Stomach (tissue), 9 donors: ENCODE measurements around the gene KCNG2. TPM values are rescaled to one million over a fixed set of nuclear protein-coding genes. Genes with fewer than 3 reads are reported as not detected.

Experiments
- DNase-seq, 2 donors: peaks; one replicate each; pipeline versions ENCODE4 v3.0.0 to v3.0.0-alpha.2; 2013 to 2019
- H3K27ac ChIP-seq, 5 donors: fragments of 200-600 bp in 4 of 5; sonication (generic) in 4 of 5; one replicate each; pipeline ENCODE4 v1.5.1; 2013 to 2019; ENCODE audit warnings: mild to moderate bottlenecking in 1 of 5, moderate library complexity in 1 of 5
- H3K27me3 ChIP-seq, 3 donors: fragments of 200-600 bp; sonication (generic); one replicate each; pipeline ENCODE4 v1.5.1; 2017 to 2019; ENCODE audit warnings: mixed run types in 1 of 3
- H3K36me3 ChIP-seq, 4 donors: fragments of 200-600 bp; sonication (generic); 1 replicate in 3 of 4; 2 replicates in 1 of 4; pipeline ENCODE4 v1.5.1; 2016 to 2019
- H3K4me1 ChIP-seq, 4 donors: fragments of 200-600 bp; sonication (generic); one replicate each; pipeline ENCODE4 v1.5.1; 2016 to 2019
- H3K4me3 ChIP-seq, 4 donors: fragments of 200-600 bp; sonication (generic) in 3 of 4; one replicate each; pipeline ENCODE4 v1.5.1; 2016 to 2019; ENCODE audit warnings: mild to moderate bottlenecking in 1 of 4
- H3K9me3 ChIP-seq, 4 donors: fragments of 200-600 bp; sonication (generic); one replicate each; pipeline ENCODE4 v1.5.1; 2016 to 2019
- EP300 ChIP-seq: sonication (generic); formaldehyde crosslinking; IDR thresholded peaks from one replicate; pipeline ENCODE4 v1.6.1; 2017; ENCODE audit warnings: antibody characterized with exemption
- WGBS, 5 donors: extraction: QIAGEN DNeasy Blood & Tissue Kit in 3 of 5; methylation state at CpG; one replicate each; pipeline versions ENCODE4 v1.1.5 to v1.1.7; 2013 to 2018; 5-methylcytosine and 5-hydroxymethylcytosine counted together
- intact Hi-C: fragments of 100-400 bp; cut with DNase I; formaldehyde crosslinking; loops from one replicate; pipeline ENCODE4 v1.15.1; 2023; ENCODE audit warnings: low total_unique reads
- polyA plus RNA-seq, 3 donors: library from polyadenylated mRNA; stranded (reverse); fragments of 200-250 nt; gene quantifications; one replicate each; pipeline ENCODE4 v1.2.3, GENCODE V29; 2013
- total RNA-seq, 5 donors: library from RNA; depleted of rRNA; stranded (reverse); fragments of >200 nt; gene quantifications; one replicate each; pipeline versions ENCODE4 v1.1.0 to v1.2.3, GENCODE V29; 2014 to 2016
- donor health status: healthy with polysubstance abuse.
- donor health status: Bipolar disorder and iron deficiency.
- donor health status: healthy.

The KCNG2 gene
- total and polyA plus RNA-seq, 8 donors, result 0.08 to 2.3 (median 0.92) TPM; not detected in 5

- peak overlapping the region in 3 of 5 donors; percentile 87 to 93 (median 91) for H3K27ac ChIP-seq
- peaks cover 0 to 16% (median 9%) of the 10 kb centered on the region in 4 donors for H3K36me3 ChIP-seq
- WGBS, 5 donors, result 87 to 94% (median 90%) methylated on average over 23 of the region's 23 CpGs
- H3K4me1 ChIP-seq, result peaks cover 37 to 83% (median 67%) of the 10 kb centered on the region in 4 donors
- H3K27me3 ChIP-seq, result no peaks in the 10 kb centered on the region
- no peak for TF ChIP-seq EP300
- peak overlapping the region in 2 of 4 donors; percentile 82 to 89 for H3K4me3 ChIP-seq
- intact Hi-C loops, result loop anchor here (10.0 kb wide), 1 partner anchor 86 kb away; the partner anchor contains the start of gene RBFA
- peak in 1 of 2 donors; percentile 13 for DNase-seq
- no peaks in the 10 kb centered on the region for H3K9me3 ChIP-seq
Measured at GRCh38 chr18:79948719-79949411, 151.1 kb downstream of the KCNG2 start.

Other genes with a start within 250 kb of the KCNG2 start
- gene CTDP1, start 118.1 kb upstream of the KCNG2 start, total RNA-seq, result 10 to 100 TPM in 4 of 5 donors, 1 to 10 TPM in 1; 7.6 to 50.7 (median 18.7) TPM
- 10 to 100 TPM; 10.7 to 18.0 (median 11.2) TPM for gene CTDP1, start 118.1 kb upstream of the KCNG2 start, polyA plus RNA-seq
- gene SLC66A2, start 153.7 kb downstream of the KCNG2 start, total RNA-seq, result 100 to 1,000 TPM in 1 of 5 donors, 10 to 100 TPM in 4; 18.1 to 148 (median 25.5) TPM
- gene SLC66A2, start 153.7 kb downstream of the KCNG2 start, polyA plus RNA-seq, result 10 to 100 TPM; 19.1 to 31.1 (median 20.0) TPM
- gene HSBP1L1, start 166.7 kb downstream of the KCNG2 start, total RNA-seq, result 10 to 100 TPM in 4 of 5 donors, 1 to 10 TPM in 1; 4.1 to 42.6 (median 23.8) TPM
- 10 to 100 TPM; 51.6 to 62.3 (median 58.7) TPM for gene HSBP1L1, start 166.7 kb downstream of the KCNG2 start, polyA plus RNA-seq
- gene TXNL4A, start 190.6 kb downstream of the KCNG2 start, total RNA-seq, result 100 to 1,000 TPM in 1 of 5 donors, 10 to 100 TPM in 4; 12.9 to 146 (median 16.8) TPM
- gene TXNL4A, start 190.6 kb downstream of the KCNG2 start, polyA plus RNA-seq, result 100 to 1,000 TPM in 1 of 3 donors, 10 to 100 TPM in 2; 81.7 to 110 (median 97.0) TPM
- 10 to 100 TPM; 12.8 to 58.8 (median 31.8) TPM for gene RBFA, start 236.5 kb downstream of the KCNG2 start, total RNA-seq
- 10 to 100 TPM; 15.3 to 18.9 (median 16.6) TPM for gene RBFA, start 236.5 kb downstream of the KCNG2 start, polyA plus RNA-seq